Ovary (tissue), 9 donors: ENCODE measurements around the gene RYR3. TPM values are rescaled to one million over a fixed set of nuclear protein-coding genes. Genes with fewer than 3 reads are reported as not detected.
A peak's percentile ranks its signal among the peaks of the same experiment; 100 is the strongest.

Experiments
- DNase-seq, 5 donors: peaks; one replicate each; pipeline ENCODE4 v3.0.0-alpha.2; 2019 to 2020
- H3K27ac ChIP-seq, 2 donors: fragments of 200-600 bp; one replicate each; pipeline versions ENCODE4 v1.5.1 to v1.8.0; 2019 to 2022
- H3K27me3 ChIP-seq: fragments of 200-600 bp; one replicate; pipeline ENCODE4 v1.8.0; 2022
- H3K36me3 ChIP-seq: fragments of 200-600 bp; sonication (generic); one replicate; pipeline ENCODE4 v1.5.1; 2019
- H3K4me1 ChIP-seq: one replicate; pipeline ENCODE4 v1.8.1; 2013; ENCODE audit warnings: mild to moderate bottlenecking, moderate library complexity; ENCODE audit not compliant: insufficient read depth
- H3K4me3 ChIP-seq: fragments of 200-600 bp; sonication (generic); one replicate; pipeline ENCODE4 v1.5.1; 2017
- H3K9me3 ChIP-seq, 2 donors: fragments of 200-600 bp in 1 of 2; sonication (generic) in 1 of 2; one replicate each; pipeline versions ENCODE4 v1.5.1 to v1.8.1; 2013 to 2019; ENCODE audit warnings: mild to moderate bottlenecking in 1 of 2, moderate library complexity in 1 of 2
- EP300 ChIP-seq: sonication (generic); formaldehyde crosslinking; IDR thresholded peaks from one replicate; pipeline ENCODE4 v1.6.1; 2017; ENCODE audit warnings: antibody characterized with exemption
- POLR2A ChIP-seq: fragments of 450-650 bp; IDR thresholded peaks from one replicate; pipeline ENCODE4 v1.6.1; 2017; ENCODE audit warnings: antibody characterized with exemption, mild to moderate bottlenecking, moderate library complexity
- WGBS, 3 donors: extraction: QIAGEN DNeasy Blood & Tissue Kit in 1 of 3; methylation state at CpG; one replicate each; pipeline versions ENCODE4 v1.1.5 to v1.1.7; 2013 to 2017; 5-methylcytosine and 5-hydroxymethylcytosine counted together
- intact Hi-C, 4 donors: fragments of 100-400 bp; cut with DNase I; formaldehyde crosslinking; loops; one replicate each; pipeline versions ENCODE4 v1.11.0 to v1.15.1; 2022 to 2023
- polyA plus RNA-seq, 2 donors: library from polyadenylated mRNA; stranded (reverse); fragments of 200-250 nt in 1 of 2; fragments of 350-450 nt in 1 of 2; fragmentation: Illumina TruSeq in 1 of 2; extraction: RNeasy Lipid Tissue Mini Kit (QIAGEN cat#74804) in 1 of 2; gene quantifications; one replicate each; pipeline ENCODE4 v1.2.3, GENCODE V29; 2013 to 2014
- total RNA-seq, 7 donors: library from RNA; depleted of rRNA in 2 of 7; stranded (reverse); fragments of >200 nt in 2 of 7; fragmentation: NEBNext Ultra II Directional in 3 of 7; extraction: Animal tissue kit (Norgen Biotek cat#: 25700) in 3 of 7; gene quantifications; one replicate each; pipeline versions ENCODE4 v1.1.0 to v1.2.4, GENCODE V29; 2016 to 2023
- TF ChIP-seq, protein P1 (sequence below), 3 donors: fragments of 450-650 bp in 2 of 3; fragments of 200-600 bp in 1 of 3; IDR thresholded peaks; one replicate each; pipeline versions ENCODE4 v1.5.1 to v1.8.0; 2016 to 2022; ENCODE audit warnings: antibody characterized with exemption in 3 of 3, mild to moderate bottlenecking in 1 of 3
- donor health status: DM: no; HTN: no; CAD: no; lungs with moderate emphysema.
- donor health status: DM: no; HTN: no; CAD: no.
- donor health status: Bipolar disorder and iron deficiency.
- donor health status: DM: yes; HTN: yes; CAD: no.
- donor health status: DM: no; HTN: no; CAD: no.
- donor health status: DM: yes; HTN: yes; CAD: no.

The RYR3 gene
- total and polyA plus RNA-seq, 9 donors: 0.52 to 6.0 (median 0.96) TPM

DNA sequence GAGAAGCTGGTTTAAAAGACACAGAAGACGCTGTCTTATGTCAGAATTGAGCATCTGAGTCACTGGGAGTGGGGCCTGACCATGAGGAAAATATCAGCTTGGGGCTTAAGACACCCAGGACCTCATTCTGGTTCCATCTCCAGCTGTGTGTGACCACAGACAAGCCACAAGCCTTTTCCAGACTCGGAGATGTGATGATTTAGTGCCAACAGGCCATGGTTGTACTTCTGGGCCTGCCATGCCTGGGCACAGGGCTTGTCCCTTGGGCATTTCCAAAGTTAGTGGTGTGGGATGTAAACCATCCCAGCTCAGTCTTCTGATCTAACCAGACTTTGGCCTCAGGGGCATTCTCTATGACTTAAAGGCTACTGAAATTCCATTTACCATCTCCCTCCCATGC lies 269.8 kb downstream of the RYR3 start:
- TF ChIP-seq EP300: no peak
- TF ChIP-seq, protein P1, sequence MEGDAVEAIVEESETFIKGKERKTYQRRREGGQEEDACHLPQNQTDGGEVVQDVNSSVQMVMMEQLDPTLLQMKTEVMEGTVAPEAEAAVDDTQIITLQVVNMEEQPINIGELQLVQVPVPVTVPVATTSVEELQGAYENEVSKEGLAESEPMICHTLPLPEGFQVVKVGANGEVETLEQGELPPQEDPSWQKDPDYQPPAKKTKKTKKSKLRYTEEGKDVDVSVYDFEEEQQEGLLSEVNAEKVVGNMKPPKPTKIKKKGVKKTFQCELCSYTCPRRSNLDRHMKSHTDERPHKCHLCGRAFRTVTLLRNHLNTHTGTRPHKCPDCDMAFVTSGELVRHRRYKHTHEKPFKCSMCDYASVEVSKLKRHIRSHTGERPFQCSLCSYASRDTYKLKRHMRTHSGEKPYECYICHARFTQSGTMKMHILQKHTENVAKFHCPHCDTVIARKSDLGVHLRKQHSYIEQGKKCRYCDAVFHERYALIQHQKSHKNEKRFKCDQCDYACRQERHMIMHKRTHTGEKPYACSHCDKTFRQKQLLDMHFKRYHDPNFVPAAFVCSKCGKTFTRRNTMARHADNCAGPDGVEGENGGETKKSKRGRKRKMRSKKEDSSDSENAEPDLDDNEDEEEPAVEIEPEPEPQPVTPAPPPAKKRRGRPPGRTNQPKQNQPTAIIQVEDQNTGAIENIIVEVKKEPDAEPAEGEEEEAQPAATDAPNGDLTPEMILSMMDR (IDR thresholded peaks at IDR 0.05): no peak
- no peak for TF ChIP-seq POLR2A
- H3K4me3 ChIP-seq: no peak overlapping the region
- no peaks in the 10 kb centered on the region for H3K27me3 ChIP-seq
- intact Hi-C loops: loop anchor here in 1 of 4 donors (10.0 kb wide), 1 partner anchor 64 kb away; no protein-coding TSS in a partner anchor
- 62 to 75% (median 67%) methylated on average over 2 of the region's 2 CpGs for WGBS, 3 donors
- DNase-seq: no peak
- H3K4me1 ChIP-seq: peaks cover 16% of the 10 kb centered on the region
- no peaks in the 10 kb centered on the region for H3K9me3 ChIP-seq
- peak overlapping the region; percentile 13 to 82 for H3K27ac ChIP-seq
- H3K36me3 ChIP-seq: no peaks in the 10 kb centered on the region

DNA sequence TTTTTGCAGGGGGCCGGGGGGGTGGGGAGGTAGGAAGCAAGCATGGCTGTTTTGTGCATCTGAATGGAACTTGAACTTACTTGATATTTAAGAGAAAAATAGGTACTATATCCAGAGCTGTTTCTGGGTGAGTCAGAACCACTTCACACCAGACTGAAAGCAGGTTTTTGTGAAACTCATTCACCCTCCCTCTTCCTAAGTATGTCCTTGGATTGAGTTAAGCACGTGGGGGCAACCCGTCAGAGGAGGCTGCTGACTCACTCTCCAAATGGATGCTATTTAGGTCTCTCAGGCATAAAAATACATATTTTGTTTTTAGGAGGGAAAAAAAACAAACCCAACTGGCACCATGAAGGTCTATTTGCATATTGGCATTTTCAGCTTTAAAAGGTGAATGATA lies 270.3 kb downstream of the RYR3 start:
- peaks cover 16% of the 10 kb centered on the region for H3K4me1 ChIP-seq
- intact Hi-C loops: loop anchor here in 1 of 4 donors (10.0 kb wide), 1 partner anchor 64 kb away; no protein-coding TSS in a partner anchor
- H3K4me3 ChIP-seq: no peak overlapping the region
- H3K27ac ChIP-seq: peak overlapping the region; percentile 13 to 82
- TF ChIP-seq POLR2A (no peak), EP300 (no peak)
- TF ChIP-seq, protein P1 (IDR thresholded peaks at IDR 0.05): no peak
- 15 to 22% (median 20%) methylated on average over 3 of the region's 3 CpGs for whole genome bisulfite sequencing, 3 donors
- H3K36me3 ChIP-seq: no peaks in the 10 kb centered on the region
- peak; percentile 51 to 79 (median 63) for DNase-seq
- no peaks in the 10 kb centered on the region for H3K27me3 ChIP-seq
- no peaks in the 10 kb centered on the region for H3K9me3 ChIP-seq

DNA sequence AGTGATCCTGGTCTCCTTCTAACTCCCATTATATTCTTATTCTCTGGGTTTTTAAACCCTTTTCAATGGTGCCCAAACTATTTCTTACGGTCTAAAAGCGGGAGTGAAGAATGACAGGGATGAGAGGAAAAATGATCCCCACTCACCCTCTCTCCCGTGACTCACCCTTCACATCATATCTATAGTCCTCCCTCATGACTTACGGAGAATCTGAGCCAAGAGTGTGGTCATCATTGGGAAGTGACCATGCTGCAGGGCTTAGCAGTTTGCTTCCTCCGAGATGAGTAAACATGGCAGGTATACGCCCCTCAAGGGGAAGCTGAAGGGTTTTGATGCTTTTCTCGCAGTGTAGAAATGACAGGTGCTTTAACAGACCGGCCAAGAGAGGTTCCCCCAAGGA lies 274.0 kb downstream of the RYR3 start:
- Histone ChIP-seq H3K9me3 (no peaks in the 10 kb centered on the region), H3K27ac (peak overlapping the region in 1 of 2 donors; percentile 43), H3K4me3 (no peak overlapping the region), H3K27me3 (no peaks in the 10 kb centered on the region), H3K36me3 (no peaks in the 10 kb centered on the region), H3K4me1 (peaks cover 17% of the 10 kb centered on the region)
- intact Hi-C loops: loop anchor here in 1 of 4 donors (10.0 kb wide), 1 partner anchor 60 kb away; no protein-coding TSS in a partner anchor
- TF ChIP-seq EP300 (peak; percentile 12), POLR2A (no peak)
- TF ChIP-seq, protein P1 (IDR thresholded peaks at IDR 0.05): no peak
- DNase-seq: peak in 4 of 5 donors; percentile 29 to 67 (median 52)
- 19 to 39% (median 21%) methylated on average over 8 of the region's 8 CpGs for WGBS, 3 donors

DNA sequence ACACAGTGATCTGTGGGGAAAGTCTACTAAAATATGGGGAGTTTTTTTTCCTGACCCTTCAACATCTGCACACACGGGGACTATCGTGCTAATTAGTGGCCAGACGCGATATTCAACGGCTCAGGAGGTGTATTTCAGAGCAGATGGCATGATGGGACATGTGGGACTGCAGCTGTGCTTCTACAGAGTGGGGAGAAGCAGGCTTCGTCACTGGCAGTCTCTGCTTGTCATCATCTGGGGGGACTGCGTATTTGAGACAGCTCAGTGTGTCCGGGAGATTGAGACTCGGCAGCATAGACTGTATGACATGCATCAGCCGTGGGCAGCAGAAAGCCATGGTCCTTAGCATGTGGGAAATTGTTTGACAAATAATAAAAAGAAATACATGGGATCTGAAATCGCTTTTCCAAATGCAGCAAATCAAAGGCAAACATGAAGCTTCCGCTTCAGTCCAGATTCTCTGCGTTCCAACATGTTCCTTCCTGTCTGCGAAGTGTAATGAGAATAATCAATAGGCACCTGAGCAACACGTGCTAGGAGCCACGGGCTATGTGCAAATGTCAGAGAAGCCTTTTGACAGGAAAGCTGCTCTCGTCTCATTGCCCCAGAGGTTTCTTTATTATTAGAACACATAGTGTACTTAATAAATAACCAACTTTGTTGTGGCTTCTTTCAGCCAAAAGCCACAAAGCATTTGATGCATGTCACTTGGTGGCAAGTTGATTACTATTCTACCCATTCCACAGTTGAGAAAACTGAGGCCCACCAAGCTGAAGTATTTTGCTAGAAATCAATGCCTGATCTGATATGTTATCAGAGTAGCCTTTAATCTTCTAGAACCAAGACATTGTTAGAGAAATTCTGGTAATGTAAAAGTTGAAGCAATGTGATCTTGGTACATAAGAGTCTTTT lies 276.3 kb downstream of the RYR3 start:
- no peak for DNase-seq
- intact Hi-C loops: loop anchor here in 1 of 4 donors (10.0 kb wide), 1 partner anchor 58 kb away; no protein-coding TSS in a partner anchor
- Histone ChIP-seq H3K27ac (peak overlapping the region in 1 of 2 donors; percentile 53), H3K27me3 (no peaks in the 10 kb centered on the region), H3K4me1 (peaks cover 4% of the 10 kb centered on the region), H3K9me3 (no peaks in the 10 kb centered on the region), H3K4me3 (no peak overlapping the region), H3K36me3 (no peaks in the 10 kb centered on the region)
- WGBS, 3 donors: 72 to 74% (median 73%) methylated on average over 17 of the region's 17 CpGs
- TF ChIP-seq, protein P1 (IDR thresholded peaks at IDR 0.05): no peak
- no peak for TF ChIP-seq EP300
- TF ChIP-seq POLR2A: no peak
